ENCODE data around the gene TPP1.

The TPP1 gene

GRCh38 chr11:6566704-6567370, 52.4 kb downstream of the TPP1 start:
- no peak for DNase-seq (ENCODE audit: low read depth in 3 of 3, low spot score in 1 of 3)

DNA sequence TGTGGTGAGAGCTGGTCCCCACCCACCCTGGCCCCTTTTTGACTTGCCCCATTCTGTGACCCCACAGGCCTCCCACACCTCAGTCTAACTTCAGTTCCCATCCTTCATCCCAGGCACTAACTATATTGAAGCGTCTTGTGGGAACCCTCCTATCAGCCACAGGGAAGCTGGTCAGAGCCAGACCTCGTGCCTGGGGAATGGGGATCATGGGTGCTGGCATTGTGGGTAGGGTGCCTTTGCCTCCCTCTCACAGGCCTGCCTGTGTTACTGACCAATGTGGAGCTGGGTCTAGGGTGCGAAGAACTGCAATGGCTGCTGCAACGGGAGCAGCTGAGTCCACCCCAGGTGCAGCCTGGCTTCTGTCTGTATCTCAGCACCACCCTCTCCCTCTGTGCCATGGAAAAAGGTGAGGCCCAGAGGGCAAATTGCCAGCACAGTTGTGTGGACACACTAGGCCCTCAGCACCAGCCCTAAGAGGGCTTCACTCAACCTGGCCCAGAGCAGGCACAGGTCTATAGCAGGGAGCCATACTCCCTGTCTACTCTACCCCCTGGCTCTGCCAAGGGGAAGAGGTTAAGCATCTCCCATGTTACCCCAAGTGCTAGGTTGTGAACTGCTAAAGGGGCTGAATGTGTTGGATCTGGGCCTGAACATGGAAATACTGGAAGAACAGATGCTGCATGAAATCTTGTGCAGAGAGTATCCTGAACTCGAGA, 53.1 kb downstream of the TPP1 start:
- no peak for DNase-seq (ENCODE audit: low read depth in 3 of 3, low spot score in 1 of 3)

DNA sequence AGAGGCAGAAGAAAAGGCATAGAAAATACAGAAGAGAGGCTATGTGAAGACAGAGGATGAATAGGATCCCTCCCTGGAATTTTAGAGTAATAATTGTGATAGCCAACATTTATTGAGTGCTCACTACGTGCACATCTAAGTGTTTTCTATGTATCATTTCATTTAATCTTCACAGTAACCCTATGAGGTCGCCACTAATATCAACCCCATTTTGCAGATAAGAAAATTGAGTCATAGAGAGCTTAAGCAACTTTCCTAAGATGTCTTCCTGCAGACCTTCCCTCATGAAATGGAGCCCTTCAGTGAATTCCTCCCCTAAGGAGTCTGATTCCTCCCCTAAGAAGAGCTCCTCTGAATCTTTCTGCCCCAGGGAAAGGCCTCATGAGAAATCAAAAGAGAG, 53.9 kb downstream of the TPP1 start:
- no peak for DNase-seq (ENCODE audit: low read depth in 3 of 3, low spot score in 1 of 3)

- DNase-seq (ENCODE audit: low read depth in 3 of 3, low spot score in 1 of 3) = no peak
Measured at GRCh38 chr11:6563667-6564066, 55.6 kb downstream of the TPP1 start.

- DNase-seq (ENCODE audit: low read depth in 3 of 3, low spot score in 1 of 3) = no peak
Measured at GRCh38 chr11:6563121-6563619, 56.1 kb downstream of the TPP1 start.

All from stimulated activated CD4-positive, alpha-beta T cell treated with anti-CD3 and anti-CD28 coated beads, TNF-alpha, amount 100 ng/mL, for 1 hour (primary cell).